ENCODE results near the gene GNG3.
"Not testable (repeated sequence)": the region's sequence is repeated elsewhere in the genome, so short reads cannot be mapped to it uniquely, and the experiment has no call there.

The GNG3 gene

GRCh38 chr11:62688491-62688890 is 19.0 kb upstream of the GNG3 start:
- TF ChIP-seq CTCF (IDR thresholded peaks at IDR 0.05; ENCODE audit: low read depth, low read length, missing control alignments) = no peak
- no peak overlapping the region for H3K4me3 ChIP-seq (ENCODE audit: low read depth, low read length)
- DNase-seq (ENCODE audit: low read depth) = no peak

DNA sequence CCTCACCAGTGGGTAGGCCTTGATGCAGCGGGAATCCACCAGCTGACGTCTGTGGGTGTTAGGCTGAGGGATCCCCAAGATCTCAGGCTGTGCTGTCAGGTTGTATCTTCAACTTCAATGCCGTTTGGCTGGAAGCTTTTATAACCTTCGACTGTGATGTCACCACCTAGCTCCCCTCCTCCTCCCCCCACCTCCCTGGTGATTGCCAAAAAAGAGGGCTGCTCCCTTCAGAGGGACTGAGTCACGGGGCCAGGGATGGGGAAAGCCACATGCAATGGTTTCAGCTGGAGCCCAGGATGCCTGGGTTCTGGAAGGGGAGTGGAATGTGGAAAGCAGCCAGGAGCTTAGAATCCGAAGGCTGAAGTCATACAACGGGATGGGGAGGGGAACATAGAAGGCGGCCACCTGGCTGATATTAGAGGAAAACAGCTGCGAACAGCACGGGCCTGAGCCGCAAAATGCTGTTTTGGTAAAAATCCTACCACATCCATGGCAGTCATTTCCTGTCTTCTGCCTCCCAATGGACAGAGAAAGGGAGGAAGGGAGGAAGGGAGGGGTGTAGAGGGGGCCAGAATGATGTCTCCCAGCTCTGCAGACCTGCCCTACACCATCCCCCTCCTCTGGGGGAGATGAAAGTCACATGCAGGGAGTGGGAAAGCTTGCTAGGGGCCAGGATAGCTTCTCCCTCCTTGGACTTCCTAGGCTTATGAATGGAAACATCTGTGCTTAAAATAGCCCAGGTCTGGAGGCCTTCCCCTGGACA is 17.9 kb upstream of the GNG3 start, which contains the start of gene LRRN4CL:
LRRN4CL (minus strand) TSS at position 110 of the 763 bp plus-strand sequence. CDS start 1,022 bp downstream, outside the sequence.
- DNase-seq (ENCODE audit: low read depth) = no peak
- no peak for TF ChIP-seq CTCF (IDR thresholded peaks at IDR 0.05; ENCODE audit: low read depth, low read length, missing control alignments)

DNA sequence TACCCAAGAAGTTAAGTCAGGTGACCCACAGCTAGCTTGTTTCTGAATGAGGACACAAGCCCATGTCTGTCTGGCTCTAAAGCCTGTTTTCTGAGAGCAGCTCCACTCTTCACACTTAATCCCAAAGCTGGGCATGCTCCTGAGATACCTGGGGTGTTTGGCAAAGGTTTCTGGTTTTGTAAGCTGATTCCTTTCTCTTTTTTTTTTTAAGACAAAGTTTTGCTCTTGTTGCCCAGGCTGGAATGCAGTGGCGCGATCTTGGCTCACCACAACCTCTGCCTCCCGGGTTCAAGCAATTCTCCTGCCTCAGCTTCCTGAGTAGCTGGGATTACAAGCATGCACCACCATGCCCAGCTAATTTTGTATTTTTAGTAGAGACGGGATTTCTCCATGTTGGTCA is 13.9 kb upstream of the GNG3 start:
- DNase-seq (ENCODE audit: low read depth); H3K4me3 ChIP-seq (ENCODE audit: low read depth, low read length): not testable (repeated sequence)

More for the DNA sequence above, 17.9 kb upstream of the GNG3 start, which contains the start of gene LRRN4CL:
- H3K4me3 ChIP-seq (ENCODE audit: low read depth, low read length) = no peak within 1 kb of the TSS

DNA sequence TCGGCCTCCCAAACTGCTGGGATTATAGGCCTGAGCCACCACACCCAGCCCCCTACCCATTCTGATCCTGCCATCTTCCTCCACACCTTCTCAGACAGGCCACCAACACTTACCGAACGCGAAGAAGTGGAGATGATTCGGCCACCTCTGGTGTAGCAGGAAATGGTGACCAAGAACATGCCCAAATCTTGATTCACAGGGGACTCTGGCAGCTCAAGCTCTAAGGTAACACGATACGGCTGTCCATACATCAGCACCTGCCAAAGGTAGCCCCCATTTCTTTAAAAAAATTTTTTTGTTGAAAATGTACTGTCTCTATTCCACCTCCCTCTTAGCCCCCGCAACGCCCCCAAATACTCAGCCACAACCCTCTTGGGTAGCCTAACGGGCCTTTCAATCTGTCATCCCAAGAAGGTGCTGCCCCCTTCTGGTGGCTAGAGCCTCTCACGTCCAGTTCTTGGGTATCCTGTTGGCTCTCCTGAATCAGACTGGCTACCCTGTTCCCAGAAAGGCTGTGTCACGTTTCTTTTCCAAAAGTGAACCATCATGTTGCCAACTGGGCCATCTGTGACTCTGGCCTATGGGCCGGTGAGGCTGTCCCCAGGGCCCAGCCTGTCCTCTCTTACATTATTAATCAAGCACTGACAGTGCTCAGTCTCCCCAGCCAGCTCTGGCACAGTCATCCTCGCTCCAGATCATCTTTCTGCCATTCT is 12.9 kb upstream of the GNG3 start:
- no peak overlapping the region for H3K4me3 ChIP-seq (ENCODE audit: low read depth, low read length)
- TF ChIP-seq CTCF (IDR thresholded peaks at IDR 0.05; ENCODE audit: low read depth, low read length, missing control alignments) = peak; percentile 84
- no peak for DNase-seq (ENCODE audit: low read depth)

DNA sequence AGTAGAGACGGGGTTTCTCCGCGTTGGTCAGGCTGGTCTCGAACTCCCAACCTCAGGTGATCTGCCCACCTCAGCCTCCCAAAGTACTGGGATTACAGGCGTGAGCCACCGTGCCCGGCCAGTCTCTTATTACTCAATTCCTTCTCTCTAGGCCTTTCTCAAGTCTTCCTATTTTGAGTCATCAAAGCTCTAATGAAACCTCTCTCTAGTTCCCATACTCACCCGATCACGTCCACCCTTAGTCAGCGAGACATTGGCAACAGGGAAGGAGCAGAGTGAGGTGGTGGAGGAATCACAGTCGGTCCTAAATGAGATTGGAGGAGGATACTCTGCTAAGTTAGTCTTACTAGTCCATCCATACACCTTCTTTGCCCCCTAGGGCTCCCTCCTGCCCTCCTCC is 5.2 kb upstream of the GNG3 start:
- no peak for TF ChIP-seq CTCF (IDR thresholded peaks at IDR 0.05; ENCODE audit: low read depth, low read length, missing control alignments)
- H3K4me3 ChIP-seq (ENCODE audit: low read depth, low read length) = no peak overlapping the region
- DNase-seq (ENCODE audit: low read depth) = no peak

DNA sequence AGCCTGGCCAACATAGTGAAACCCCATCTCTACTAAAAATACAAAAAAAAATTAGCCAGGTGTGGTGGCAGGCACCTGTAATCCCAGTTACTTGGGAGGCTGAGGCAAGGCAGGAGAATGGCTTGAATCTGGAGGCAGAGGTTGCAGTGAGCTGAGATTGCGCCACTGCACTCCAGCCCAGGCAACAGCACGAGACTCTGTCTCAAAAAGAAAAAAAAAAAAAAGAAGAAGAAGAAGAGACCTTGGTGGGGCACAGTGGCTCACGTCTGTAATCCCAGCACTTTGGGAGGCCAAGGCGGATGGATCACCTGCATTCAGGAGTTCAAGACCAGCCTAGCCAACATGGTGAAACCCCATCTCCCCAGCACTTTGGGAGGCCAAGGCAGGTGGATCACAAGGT is 3.6 kb upstream of the GNG3 start:
- DNase-seq (ENCODE audit: low read depth); H3K4me3 ChIP-seq (ENCODE audit: low read depth, low read length): not testable (repeated sequence)

DNA sequence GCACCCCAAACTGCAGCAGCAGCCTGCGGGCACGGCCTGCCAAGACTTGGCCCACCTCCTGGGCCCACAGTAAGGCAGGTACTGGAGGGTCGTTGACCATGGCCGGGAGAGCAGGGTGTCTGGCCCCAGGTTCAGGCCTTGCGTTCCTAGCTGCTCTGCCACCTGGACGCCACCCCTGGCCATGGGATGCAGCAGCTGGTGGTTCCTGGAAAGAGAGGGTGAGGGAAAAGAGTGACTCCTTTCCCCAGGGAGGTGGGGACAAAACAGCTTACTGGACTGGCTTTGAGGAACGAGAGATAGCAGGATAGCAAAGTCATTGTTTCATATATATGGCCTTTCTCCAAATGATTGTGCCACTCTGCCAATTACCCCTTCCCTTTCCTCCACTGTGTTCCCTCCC is 2.1 kb upstream of the GNG3 start:
- peak overlapping the region; percentile 67 for H3K4me3 ChIP-seq (ENCODE audit: low read depth, low read length)
- no peak for TF ChIP-seq CTCF (IDR thresholded peaks at IDR 0.05; ENCODE audit: low read depth, low read length, missing control alignments)
- no peak for DNase-seq (ENCODE audit: low read depth)

Data from GM12864 (cell line).